HepG2 (cell line): Measurements from ENCODE around the gene HK2. TPM values are rescaled to one million over a fixed set of nuclear protein-coding genes. Genes with fewer than 3 reads are reported as not detected.

Experiments used
- ATAC-seq: fragments of 200-7000 bp; cut with Tn5 transposase; 3 replicates; pipeline ENCODE4 v1.9.1; 2020; ENCODE audit warnings: mild to moderate bottlenecking, moderate library complexity
- BruUV-seq: library from RNA; stranded (reverse); fragments of 400-500 nt; replicated peaks from 2 replicates; lab custom pipeline; 2021; lab: Mats Ljungman, UMichigan
- CTCF ChIA-PET: fragments of 300-600 bp; formaldehyde crosslinking; extraction: SDS; loops from one replicate; lab custom pipeline; 2021; ENCODE audit warnings: low total read pairs, inconsistent platforms, low intra/inter-chr PET ratio; lab: Yijun Ruan, JAX
- POLR2A ChIA-PET: fragments of 350-600 bp; sonication (Branson Sonifier 250); formaldehyde crosslinking; loops from one replicate; lab custom pipeline; 2020; ENCODE audit warnings: antibody characterized with exemption, inconsistent platforms; lab: Yijun Ruan, JAX
- DNase-seq: peaks from one replicate; pipeline ENCODE4 v3.0.0-alpha.2; 2015; ENCODE audit warnings: low spot score
- FAIRE-seq: peaks from 3 replicates; lab custom pipeline; 2011; peaks lifted over from hg19 to GRCh38; lab: Jason Lieb, UNC
- H2AFZ ChIP-seq: one replicate; pipeline ENCODE4 v1.6.1; 2011; ENCODE audit warnings: low read length, inconsistent platforms
- H3K27ac ChIP-seq: fragments of 300-600 bp; 3 replicates; pipeline ENCODE4 v1.8.0; 2011; ENCODE audit warnings: mixed run types, mild to moderate bottlenecking, mixed read lengths, low read length, inconsistent platforms; ENCODE audit not compliant: insufficient read depth; ENCODE audit errors: extremely low read length
- H3K27me3 ChIP-seq, 2 experiments: fragments of 200-600 bp in 1 of 2; 2 replicates in 1 of 2; 3 replicates in 1 of 2; pipeline versions ENCODE4 v1.6.0 to v1.8.0; 2011; ENCODE audit warnings: low read length in 2 of 2, mild to moderate bottlenecking in 2 of 2, moderate library complexity in 2 of 2, inconsistent platforms in 1 of 2; ENCODE audit not compliant: insufficient read depth in 2 of 2, control insufficient read depth in 1 of 2
- H3K36me3 ChIP-seq, 2 experiments: fragments of 200-600 bp in 1 of 2; replicated peaks in 1 of 2; 2 replicates in 1 of 2; 3 replicates in 1 of 2; pipeline versions ENCODE4 v1.5.1 to v1.8.0; 2011; ENCODE audit warnings: low read length in 2 of 2, inconsistent platforms in 1 of 2; ENCODE audit not compliant: insufficient read depth in 2 of 2, control insufficient read depth in 1 of 2
- H3K4me1 ChIP-seq: 2 replicates; pipeline ENCODE4 v1.5.1; 2012; ENCODE audit warnings: low read length, inconsistent platforms; ENCODE audit not compliant: insufficient read depth
- H3K4me2 ChIP-seq: 2 replicates; pipeline ENCODE4 v1.6.0; 2011; ENCODE audit warnings: low read depth, low read length, inconsistent platforms
- H3K4me3 ChIP-seq, 3 experiments: fragments of 200-600 bp in 1 of 3; sonication (generic), shearing (Covaris generic) in 1 of 3; replicated peaks in 1 of 3; 2 replicates each; pipeline ENCODE4 v1.5.1; 2011 to 2016; ENCODE audit warnings: low read length in 3 of 3, inconsistent platforms in 2 of 3, low read depth in 2 of 3, mild to moderate bottlenecking in 2 of 3, control low read depth in 1 of 3, mixed read lengths in 1 of 3; ENCODE audit not compliant: insufficient read depth in 1 of 3
- H3K79me2 ChIP-seq: one replicate; pipeline ENCODE4 v1.6.1; 2011; ENCODE audit warnings: low read length, inconsistent platforms; ENCODE audit not compliant: insufficient read depth
- H3K9ac ChIP-seq: 2 replicates; pipeline ENCODE4 v1.6.0; 2011; ENCODE audit warnings: mild to moderate bottlenecking, low read depth, low read length, inconsistent platforms; ENCODE audit not compliant: insufficient read depth
- H3K9me3 ChIP-seq: 2 replicates; pipeline ENCODE4 v1.5.1; 2012; ENCODE audit warnings: mild to moderate bottlenecking, low read length
- H4K20me1 ChIP-seq: 2 replicates; pipeline ENCODE4 v1.6.0; 2011; ENCODE audit warnings: inconsistent platforms, mild to moderate bottlenecking, low read length, moderate library complexity; ENCODE audit not compliant: insufficient read depth
- AKAP8 ChIP-seq: sonication (generic); formaldehyde crosslinking; IDR thresholded peaks from 2 replicates; pipeline ENCODE4 v1.5.1; 2020; ENCODE audit warnings: mild to moderate bottlenecking, missing genetic modification reagents
- ATF3 ChIP-seq: sonication (generic); formaldehyde crosslinking; IDR thresholded peaks from 2 replicates; pipeline ENCODE4 v1.4.0; 2020; ENCODE audit warnings: missing genetic modification reagents
- CCAR2 ChIP-seq: fragments of 200-400 bp; formaldehyde crosslinking; optimal IDR thresholded peaks from 2 replicates; pipeline ENCODE3; 2018; ENCODE audit warnings: low read depth, mild to moderate bottlenecking, low read length, moderate library complexity
- CEBPG ChIP-seq: IDR thresholded peaks from 2 replicates; pipeline ENCODE4 v1.6.1; 2016
- FOSL2 ChIP-seq: sonication (generic); formaldehyde crosslinking; IDR thresholded peaks from 2 replicates; pipeline ENCODE4 v1.4.0; 2020; ENCODE audit warnings: missing genetic modification reagents
- HNF4A ChIP-seq: sonication (generic); formaldehyde crosslinking; IDR thresholded peaks from 2 replicates; pipeline ENCODE4 v1.4.0; 2020; ENCODE audit warnings: missing genetic modification reagents
- KDM1A ChIP-seq: IDR thresholded peaks from 2 replicates; pipeline ENCODE4 v1.6.1; 2016; ENCODE audit warnings: missing compliant biosample characterization
- PAWR ChIP-seq: sonication (generic); formaldehyde crosslinking; IDR thresholded peaks from 2 replicates; pipeline ENCODE4 v1.4.0; 2020; ENCODE audit warnings: missing genetic modification reagents, mild to moderate bottlenecking, borderline replicate concordance
- SMC3 ChIP-seq: IDR thresholded peaks from 2 replicates; pipeline ENCODE4 v1.6.1; 2011; ENCODE audit warnings: low read length, improper control_type of control experiment
- SRSF9 ChIP-seq: fragments of 200-400 bp; formaldehyde crosslinking; IDR thresholded peaks from 2 replicates; pipeline ENCODE4 v1.6.1; 2018; ENCODE audit warnings: borderline replicate concordance, mild to moderate bottlenecking, low read depth, low read length; ENCODE audit not compliant: insufficient read depth, poor library complexity, severe bottlenecking
- TEAD2 ChIP-seq: sonication (generic); formaldehyde crosslinking; IDR thresholded peaks from 2 replicates; pipeline ENCODE4 v1.9.0; 2021; ENCODE audit warnings: missing genetic modification reagents
- ZBTB2 ChIP-seq: sonication (generic); formaldehyde crosslinking; IDR thresholded peaks from 2 replicates; pipeline ENCODE4 v1.8.0; 2022; ENCODE audit warnings: low read depth, missing genetic modification reagents
- ZBTB3 ChIP-seq: sonication (generic); formaldehyde crosslinking; IDR thresholded peaks from 2 replicates; pipeline ENCODE4 v1.4.0; 2020; ENCODE audit warnings: low read depth, mild to moderate bottlenecking, moderate library complexity, missing genetic modification reagents, borderline replicate concordance
- ZKSCAN1 ChIP-seq: fragments of 150-350 bp; IDR thresholded peaks from 2 replicates; pipeline ENCODE4 v1.6.1; 2014; ENCODE audit warnings: low read length
- ZNF121 ChIP-seq: sonication (generic); formaldehyde crosslinking; IDR thresholded peaks from 2 replicates; pipeline ENCODE4 v1.5.0; 2020; ENCODE audit warnings: mild to moderate bottlenecking, missing genetic modification reagents
- ZNF225 ChIP-seq: sonication (generic); formaldehyde crosslinking; IDR thresholded peaks from 2 replicates; pipeline ENCODE4 v1.4.0; 2020; ENCODE audit warnings: mild to moderate bottlenecking, missing genetic modification reagents
- ZNF569 ChIP-seq: sonication (generic); formaldehyde crosslinking; IDR thresholded peaks from 2 replicates; pipeline ENCODE4 v1.5.0; 2020; ENCODE audit warnings: mild to moderate bottlenecking, missing genetic modification reagents, moderate library complexity, borderline replicate concordance
- ZNF772 ChIP-seq: sonication (generic); formaldehyde crosslinking; IDR thresholded peaks from 2 replicates; pipeline ENCODE4 v1.5.0; 2020; ENCODE audit warnings: mild to moderate bottlenecking, missing genetic modification reagents
- WGBS: methylation state at CpG from one replicate; pipeline ENCODE4 v1.1.6; 2017; ENCODE audit warnings: low lambda C conversion rate; 5-methylcytosine and 5-hydroxymethylcytosine counted together
- in situ Hi-C: cut with HindIII; loops from 2 replicates; pipeline ENCODE4 v1.10.0; 2017; ENCODE audit warnings: low pct_unique_long_range_greater_than_20kb; ENCODE audit not compliant: extremely low pct_ligation_motif_present
- intact Hi-C: fragments of 100-400 bp; cut with micrococcal nuclease; formaldehyde crosslinking; loops from one replicate; pipeline ENCODE4 v1.10.0; 2022; ENCODE audit not compliant: unreplicated experiment
- polyA plus RNA-seq, 8 experiments: library from polyadenylated mRNA; depleted of rRNA in 3 of 8; stranded (reverse) in 7 of 8; unstranded in 1 of 8; fragments of >200 nt; fragmentation: Illumina TruSeq in 4 of 8; extraction: Trizol in 4 of 8; gene quantifications; 2 replicates each; pipeline versions ENCODE4 v1.2.1 to v1.2.3, GENCODE V29; 2011 to 2016; ENCODE audit warnings: low read depth in 4 of 8, missing spikeins in 1 of 8, mixed read lengths in 1 of 8; ENCODE audit not compliant: insufficient read depth in 1 of 8
- total RNA-seq, 5 experiments: library from RNA; depleted of rRNA; stranded (reverse); fragments of >200 nt; fragmentation: Illumina TruSeq; extraction: Trizol; gene quantifications; 2 replicates each; pipeline ENCODE4 v1.2.3, GENCODE V29; 2016; ENCODE audit warnings: low read depth in 1 of 5
- TF ChIP-seq, protein P1 (sequence below): IDR thresholded peaks from 2 replicates; pipeline ENCODE4 v1.6.1; 2016; ENCODE audit warnings: mild to moderate bottlenecking
- TF ChIP-seq, protein P2 (sequence below): sonication (generic); formaldehyde crosslinking; IDR thresholded peaks from 2 replicates; pipeline ENCODE4 v1.5.0; 2020; ENCODE audit warnings: mild to moderate bottlenecking, missing genetic modification reagents

Gene HK2
- total and polyA plus RNA-seq, 2 of the 13 experiments (the other 11 are each of a cell fraction or from before 2014, with no cell fraction given), result 13.2 to 101 TPM

DNA sequence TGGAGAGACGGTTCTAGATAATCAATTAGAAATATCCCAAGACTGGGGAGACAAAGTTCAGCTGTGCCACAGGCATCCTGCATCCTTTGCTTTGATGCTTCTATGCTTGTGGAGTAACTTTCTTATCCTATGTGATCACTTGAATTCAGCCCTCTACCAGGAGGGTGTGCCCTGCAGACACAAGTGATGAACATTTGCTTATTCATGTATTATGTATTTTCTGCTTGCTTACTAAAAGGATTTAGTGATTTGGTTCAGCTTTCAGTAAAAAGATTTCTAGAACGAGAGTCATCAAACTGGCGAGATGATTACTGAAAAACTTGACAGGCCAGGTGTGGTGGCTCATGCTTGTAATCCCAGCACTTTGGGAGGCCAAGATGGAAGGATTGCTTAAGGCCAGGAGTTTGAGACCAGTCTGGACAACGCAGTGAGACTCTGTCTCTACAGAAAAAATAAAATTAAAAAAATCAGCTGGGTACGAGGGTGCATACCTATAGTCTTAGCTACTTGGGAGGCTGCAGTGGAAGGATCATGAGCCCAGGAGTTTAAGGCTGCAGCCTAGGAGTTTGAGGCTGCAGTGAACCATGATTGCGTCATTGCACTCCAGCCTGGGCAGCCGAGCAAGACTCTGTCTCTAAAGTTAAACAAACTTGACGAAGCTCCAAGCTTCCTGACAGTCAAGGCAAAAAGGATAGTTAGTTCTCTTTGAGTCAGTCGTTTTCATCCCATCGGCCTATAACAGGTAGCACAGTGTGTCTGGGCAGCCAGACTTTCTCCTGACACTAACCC is 13.3 kb downstream of the HK2 start:
- POLR2A ChIA-PET, result interaction anchor here (1.6 kb wide), 1 partner anchor 12 kb away, joined by 7 read pairs; no protein-coding TSS in a partner anchor
- DNase-seq (no peak), ATAC-seq (no peak), FAIRE-seq (peak; percentile 18)
- Histone ChIP-seq H3K4me1 (peaks cover 99% of the 10 kb centered on the region), H3K36me3 (peaks cover 37 to 92% of the 10 kb centered on the region in 2 experiments), H3K27me3 (no peaks in the 10 kb centered on the region), H3K4me3 (no peak overlapping the region), H2AFZ (no peak overlapping the region), H3K9me3 (no peaks in the 10 kb centered on the region), H3K79me2 (peaks cover 100% of the 10 kb centered on the region), H3K27ac (no peak overlapping the region), H3K9ac (no peak overlapping the region), H3K4me2 (no peak overlapping the region), H4K20me1 (peaks cover 100% of the 10 kb centered on the region)
- 88% methylated on average over 10 of the region's 10 CpGs for WGBS
- BruUV-seq, result no TSS peak
- CTCF ChIA-PET, result no interaction called here
- intact Hi-C loops (no loop called here), in situ Hi-C loops (no loop called here)
- peak; percentile 28; the same call in 1 of the 2 replicates for TF ChIP-seq KDM1A
- no peak for TF ChIP-seq ZBTB2 (CRISPR knock-in tag)
- peak; percentile 17; the same call in 1 of the 2 replicates for TF ChIP-seq FOSL2
- peak; percentile 99 for TF ChIP-seq ZNF121 (CRISPR knock-in tag)
- TF ChIP-seq, protein P1, sequence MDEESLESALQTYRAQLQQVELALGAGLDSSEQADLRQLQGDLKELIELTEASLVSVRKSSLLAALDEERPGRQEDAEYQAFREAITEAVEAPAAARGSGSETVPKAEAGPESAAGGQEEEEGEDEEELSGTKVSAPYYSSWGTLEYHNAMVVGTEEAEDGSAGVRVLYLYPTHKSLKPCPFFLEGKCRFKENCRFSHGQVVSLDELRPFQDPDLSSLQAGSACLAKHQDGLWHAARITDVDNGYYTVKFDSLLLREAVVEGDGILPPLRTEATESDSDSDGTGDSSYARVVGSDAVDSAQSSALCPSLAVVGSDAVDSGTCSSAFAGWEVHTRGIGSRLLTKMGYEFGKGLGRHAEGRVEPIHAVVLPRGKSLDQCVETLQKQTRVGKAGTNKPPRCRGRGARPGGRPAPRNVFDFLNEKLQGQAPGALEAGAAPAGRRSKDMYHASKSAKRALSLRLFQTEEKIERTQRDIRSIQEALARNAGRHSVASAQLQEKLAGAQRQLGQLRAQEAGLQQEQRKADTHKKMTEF (CRISPR knock-in tag), result no peak
- TF ChIP-seq AKAP8 (CRISPR knock-in tag), result 0 out of 2 replicates have a peak, but pooled peaks have one; percentile 37
- no peak for TF ChIP-seq ZNF225 (CRISPR knock-in tag)
- peak; percentile 91 for TF ChIP-seq CEBPG (CRISPR knock-in tag)
- TF ChIP-seq, protein P2, sequence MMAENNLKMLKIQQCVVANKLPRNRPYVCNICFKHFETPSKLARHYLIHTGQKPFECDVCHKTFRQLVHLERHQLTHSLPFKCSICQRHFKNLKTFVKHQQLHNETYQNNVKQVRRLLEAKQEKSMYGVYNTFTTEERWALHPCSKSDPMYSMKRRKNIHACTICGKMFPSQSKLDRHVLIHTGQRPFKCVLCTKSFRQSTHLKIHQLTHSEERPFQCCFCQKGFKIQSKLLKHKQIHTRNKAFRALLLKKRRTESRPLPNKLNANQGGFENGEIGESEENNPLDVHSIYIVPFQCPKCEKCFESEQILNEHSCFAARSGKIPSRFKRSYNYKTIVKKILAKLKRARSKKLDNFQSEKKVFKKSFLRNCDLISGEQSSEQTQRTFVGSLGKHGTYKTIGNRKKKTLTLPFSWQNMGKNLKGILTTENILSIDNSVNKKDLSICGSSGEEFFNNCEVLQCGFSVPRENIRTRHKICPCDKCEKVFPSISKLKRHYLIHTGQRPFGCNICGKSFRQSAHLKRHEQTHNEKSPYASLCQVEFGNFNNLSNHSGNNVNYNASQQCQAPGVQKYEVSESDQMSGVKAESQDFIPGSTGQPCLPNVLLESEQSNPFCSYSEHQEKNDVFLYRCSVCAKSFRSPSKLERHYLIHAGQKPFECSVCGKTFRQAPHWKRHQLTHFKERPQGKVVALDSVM (CRISPR knock-in tag), result peak; percentile 77; the same call in 1 of the 2 replicates
- no peak for TF ChIP-seq SMC3
- no peak for TF ChIP-seq ZBTB3 (CRISPR knock-in tag)
- TF ChIP-seq SRSF9, result no peak
- no peak for TF ChIP-seq CCAR2
- 0 out of 2 replicates have a peak, but pooled peaks have one; percentile 6 for TF ChIP-seq HNF4A (CRISPR knock-in tag)
- no peak for TF ChIP-seq TEAD2 (CRISPR knock-in tag)
- TF ChIP-seq PAWR (CRISPR knock-in tag), result no peak
- TF ChIP-seq ATF3 (CRISPR knock-in tag), result 0 out of 2 replicates have a peak, but pooled peaks have one; percentile 28
- TF ChIP-seq ZNF772 (CRISPR knock-in tag), result no peak
- TF ChIP-seq ZKSCAN1, result no peak
- TF ChIP-seq ZNF569 (CRISPR knock-in tag), result no peak
